HEK293 (cell line): ENCODE data around the gene CORO2B.

ENCODE experiments used
- CTCF ChIA-PET: fragments of 350-600 bp; formaldehyde crosslinking; extraction: SDS; loops from one replicate; lab custom pipeline; 2021; ENCODE audit warnings: antibody characterized with exemption; lab: Yijun Ruan, JAX
- POLR2A ChIA-PET: fragments of 300-600 bp; formaldehyde crosslinking; extraction: SDS; loops from one replicate; lab custom pipeline; 2020; ENCODE audit warnings: antibody characterized with exemption, inconsistent platforms; lab: Yijun Ruan, JAX
- H3K27ac ChIP-seq: fragments of 200-500 bp; sonication (Bioruptor generic); 2 replicates; pipeline ENCODE4 v1.5.1; 2014; ENCODE audit warnings: low read depth, low read length, control low read depth, inconsistent platforms; ENCODE audit errors: extremely low read depth
- H3K36me3 ChIP-seq, 2 experiments: fragments of 200-500 bp in 1 of 2; sonication (Bioruptor generic) in 1 of 2; 1 replicate in 1 of 2; 2 replicates in 1 of 2; pipeline ENCODE4 v1.5.1; 2014 to 2017; ENCODE audit warnings: inconsistent platforms in 2 of 2, low read length in 2 of 2; ENCODE audit not compliant: control insufficient read depth in 2 of 2, insufficient read depth in 1 of 2
- H3K4me1 ChIP-seq: fragments of 200-500 bp; sonication (Bioruptor generic); 2 replicates; pipeline ENCODE4 v1.5.1; 2014; ENCODE audit warnings: mild to moderate bottlenecking, low read length, inconsistent platforms; ENCODE audit not compliant: control insufficient read depth, insufficient read depth
- H3K4me3 ChIP-seq: 2 replicates; pipeline ENCODE4 v1.5.1; 2011; ENCODE audit warnings: low read depth, mild to moderate bottlenecking, control low read depth, low read length, moderate library complexity
- H3K9me3 ChIP-seq: fragments of 200-500 bp; sonication (Bioruptor generic); 2 replicates; pipeline ENCODE4 v1.5.1; 2014; ENCODE audit warnings: low read depth, low read length, inconsistent platforms; ENCODE audit not compliant: control insufficient read depth, insufficient read depth
- SCRT1 ChIP-seq: fragments of 450-650 bp; formaldehyde crosslinking; IDR thresholded peaks from 2 replicates; pipeline ENCODE4 v1.5.1; 2016; ENCODE audit warnings: missing biosample characterization, missing genetic modification characterization, borderline replicate concordance
- SETDB1 ChIP-seq: IDR thresholded peaks from one replicate; pipeline ENCODE4 v1.6.1; 2017; ENCODE audit warnings: mild to moderate bottlenecking, low read length, moderate library complexity, mixed read lengths; ENCODE audit not compliant: insufficient read length
- SP2 ChIP-seq: fragments of 450-650 bp; formaldehyde crosslinking; IDR thresholded peaks from 2 replicates; pipeline ENCODE4 v1.5.1; 2016; ENCODE audit warnings: missing biosample characterization, missing genetic modification characterization
- SP3 ChIP-seq: fragments of 450-650 bp; formaldehyde crosslinking; IDR thresholded peaks from 2 replicates; pipeline ENCODE4 v1.5.1; 2016; ENCODE audit warnings: missing biosample characterization, missing genetic modification characterization
- ZBTB44 ChIP-seq: fragments of 450-650 bp; IDR thresholded peaks from 2 replicates; pipeline ENCODE4 v1.5.1; 2018; ENCODE audit warnings: missing biosample characterization, mild to moderate bottlenecking, missing genetic modification characterization
- ZFP3 ChIP-seq: fragments of 450-650 bp; formaldehyde crosslinking; IDR thresholded peaks from 2 replicates; pipeline ENCODE4 v1.5.1; 2016; ENCODE audit warnings: low read depth, missing biosample characterization, missing genetic modification characterization
- ZNF140 ChIP-seq: fragments of 450-650 bp; formaldehyde crosslinking; IDR thresholded peaks from 2 replicates; pipeline ENCODE4 v1.5.1; 2016; ENCODE audit warnings: missing biosample characterization, missing genetic modification characterization
- ZNF239 ChIP-seq: fragments of 450-650 bp; formaldehyde crosslinking; IDR thresholded peaks from 2 replicates; pipeline ENCODE4 v1.5.1; 2016; ENCODE audit warnings: missing biosample characterization, missing genetic modification characterization
- ZNF302 ChIP-seq: fragments of 450-650 bp; formaldehyde crosslinking; IDR thresholded peaks from 2 replicates; pipeline ENCODE4 v1.5.1; 2016; ENCODE audit warnings: missing biosample characterization, missing genetic modification characterization, low read depth
- ZNF366 ChIP-seq: fragments of 450-650 bp; formaldehyde crosslinking; conservative IDR thresholded peaks from 2 replicates; pipeline ENCODE4 v1.5.1; 2016; ENCODE audit warnings: missing biosample characterization, missing genetic modification characterization
- ZNF473 ChIP-seq: fragments of 450-650 bp; formaldehyde crosslinking; IDR thresholded peaks from 2 replicates; pipeline ENCODE4 v1.5.1; 2017; ENCODE audit warnings: missing biosample characterization, missing genetic modification characterization
- ZNF510 ChIP-seq: fragments of 450-650 bp; formaldehyde crosslinking; IDR thresholded peaks from 2 replicates; pipeline ENCODE4 v1.5.1; 2018; ENCODE audit warnings: mild to moderate bottlenecking, missing genetic modification characterization, missing biosample characterization; ENCODE audit not compliant: insufficient replicate concordance
- ZNF549 ChIP-seq: fragments of 450-650 bp; IDR thresholded peaks from 2 replicates; pipeline ENCODE4 v1.5.1; 2018; ENCODE audit warnings: missing biosample characterization, missing genetic modification characterization, mild to moderate bottlenecking, inconsistent platforms, moderate library complexity
- ZNF658 ChIP-seq: fragments of 450-650 bp; formaldehyde crosslinking; IDR thresholded peaks from 2 replicates; pipeline ENCODE4; 2016; ENCODE audit warnings: missing biosample characterization, missing genetic modification characterization
- ZNF677 ChIP-seq: fragments of 450-650 bp; IDR thresholded peaks from 2 replicates; pipeline ENCODE4 v1.5.0; 2018; ENCODE audit warnings: missing biosample characterization, mild to moderate bottlenecking, missing genetic modification characterization, moderate library complexity
- ZNF701 ChIP-seq: fragments of 450-650 bp; formaldehyde crosslinking; IDR thresholded peaks from 2 replicates; pipeline ENCODE4 v1.5.1; 2016; ENCODE audit warnings: missing biosample characterization, missing genetic modification characterization
- ZNF792 ChIP-seq: fragments of 450-650 bp; formaldehyde crosslinking; IDR thresholded peaks from 2 replicates; pipeline ENCODE4 v1.5.1; 2016; ENCODE audit warnings: missing biosample characterization, missing genetic modification characterization
- ZSCAN4 ChIP-seq: fragments of 450-650 bp; formaldehyde crosslinking; IDR thresholded peaks from 2 replicates; pipeline ENCODE4 v1.5.1; 2017; ENCODE audit warnings: missing biosample characterization, missing genetic modification characterization
- TF ChIP-seq, protein P1 (sequence below): sonication (generic); formaldehyde crosslinking; IDR thresholded peaks from 2 replicates; pipeline ENCODE4 v1.8.1; 2022; ENCODE audit warnings: mild to moderate bottlenecking, moderate library complexity, missing genetic modification reagents
- TF ChIP-seq, protein P2 (sequence below): fragments of 450-650 bp; formaldehyde crosslinking; IDR thresholded peaks from 2 replicates; pipeline ENCODE4 v1.5.1; 2016; ENCODE audit warnings: missing biosample characterization, missing genetic modification characterization
- TF ChIP-seq, protein P3 (sequence below): fragments of 450-650 bp; formaldehyde crosslinking; IDR thresholded peaks from 2 replicates; pipeline ENCODE4 v1.5.1; 2016; ENCODE audit warnings: missing biosample characterization, missing genetic modification characterization
- TF ChIP-seq, protein P4 (sequence below): fragments of 450-650 bp; formaldehyde crosslinking; IDR thresholded peaks from 2 replicates; pipeline ENCODE4 v1.5.1; 2016; ENCODE audit warnings: missing biosample characterization, missing genetic modification characterization, borderline replicate concordance

The CORO2B gene

GRCh38 chr15:68709876-68710275 lies 131.1 kb downstream of the CORO2B start:
- TF ChIP-seq, protein P1, sequence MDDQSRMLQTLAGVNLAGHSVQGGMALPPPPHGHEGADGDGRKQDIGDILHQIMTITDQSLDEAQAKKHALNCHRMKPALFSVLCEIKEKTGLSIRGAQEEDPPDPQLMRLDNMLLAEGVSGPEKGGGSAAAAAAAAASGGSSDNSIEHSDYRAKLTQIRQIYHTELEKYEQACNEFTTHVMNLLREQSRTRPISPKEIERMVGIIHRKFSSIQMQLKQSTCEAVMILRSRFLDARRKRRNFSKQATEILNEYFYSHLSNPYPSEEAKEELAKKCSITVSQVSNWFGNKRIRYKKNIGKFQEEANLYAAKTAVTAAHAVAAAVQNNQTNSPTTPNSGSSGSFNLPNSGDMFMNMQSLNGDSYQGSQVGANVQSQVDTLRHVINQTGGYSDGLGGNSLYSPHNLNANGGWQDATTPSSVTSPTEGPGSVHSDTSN (CRISPR knock-in tag), result no peak
- no peak for TF ChIP-seq ZNF140 (tag by site-specific recombination)
- TF ChIP-seq ZNF677 (tag by site-specific recombination), result no peak
- no peak for TF ChIP-seq ZNF473 (tag by site-specific recombination)
- TF ChIP-seq ZNF549 (tag by site-specific recombination), result no peak
- no peak for TF ChIP-seq ZFP3 (tag by site-specific recombination)
- no peak for TF ChIP-seq ZNF792 (tag by site-specific recombination)
- no peak for TF ChIP-seq SP2
- TF ChIP-seq ZNF701, result no peak
- TF ChIP-seq, protein P2, sequence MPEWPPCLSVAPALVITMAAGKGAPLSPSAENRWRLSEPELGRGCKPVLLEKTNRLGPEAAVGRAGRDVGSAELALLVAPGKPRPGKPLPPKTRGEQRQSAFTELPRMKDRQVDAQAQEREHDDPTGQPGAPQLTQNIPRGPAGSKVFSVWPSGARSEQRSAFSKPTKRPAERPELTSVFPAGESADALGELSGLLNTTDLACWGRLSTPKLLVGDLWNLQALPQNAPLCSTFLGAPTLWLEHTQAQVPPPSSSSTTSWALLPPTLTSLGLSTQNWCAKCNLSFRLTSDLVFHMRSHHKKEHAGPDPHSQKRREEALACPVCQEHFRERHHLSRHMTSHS, result no peak
- TF ChIP-seq ZBTB44 (tag by site-specific recombination), result no peak
- TF ChIP-seq SP3 (tag by site-specific recombination), result no peak
- TF ChIP-seq ZNF239 (tag by site-specific recombination), result no peak
- TF ChIP-seq ZSCAN4 (tag by site-specific recombination), result no peak
- TF ChIP-seq ZNF510 (tag by site-specific recombination), result no peak
- TF ChIP-seq SETDB1, result no peak
- TF ChIP-seq SCRT1 (tag by site-specific recombination), result no peak
- CTCF ChIA-PET, result interaction anchor here (1.1 kb wide), 1 partner anchor 166 kb away, joined by 5 read pairs; no protein-coding TSS in a partner anchor
- Histone ChIP-seq H3K36me3 (no peaks in the 10 kb centered on the region), H3K4me1 (no peaks in the 10 kb centered on the region), H3K27ac (no peak overlapping the region), H3K4me3 (no peak overlapping the region), H3K9me3 (no peaks in the 10 kb centered on the region)
- POLR2A ChIA-PET, result no interaction called here

DNA sequence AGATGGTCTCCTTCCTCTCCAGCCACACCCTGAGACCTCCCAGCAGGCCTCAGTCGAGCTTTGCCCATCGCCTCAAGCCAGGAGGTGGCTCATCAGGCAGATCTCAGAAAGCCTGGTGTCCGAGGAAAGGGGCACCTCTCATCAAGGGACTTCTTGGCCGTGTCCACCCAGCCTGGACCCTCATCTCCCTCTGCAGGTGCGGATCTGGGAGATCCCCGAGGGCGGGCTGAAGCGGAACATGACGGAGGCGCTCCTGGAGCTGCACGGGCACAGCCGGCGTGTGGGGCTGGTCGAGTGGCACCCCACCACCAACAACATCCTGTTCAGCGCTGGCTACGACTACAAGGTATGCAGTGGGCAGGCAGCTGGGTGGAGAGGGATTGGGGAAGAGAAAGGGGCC lies 131.7 kb downstream of the CORO2B start:
- POLR2A ChIA-PET, result no interaction called here
- CTCF ChIA-PET, result no interaction called here
- TF ChIP-seq ZNF302 (tag by site-specific recombination) (no peak), ZNF366 (tag by site-specific recombination) (no peak), ZNF658 (tag by site-specific recombination) (no peak)
- TF ChIP-seq, protein P3, sequence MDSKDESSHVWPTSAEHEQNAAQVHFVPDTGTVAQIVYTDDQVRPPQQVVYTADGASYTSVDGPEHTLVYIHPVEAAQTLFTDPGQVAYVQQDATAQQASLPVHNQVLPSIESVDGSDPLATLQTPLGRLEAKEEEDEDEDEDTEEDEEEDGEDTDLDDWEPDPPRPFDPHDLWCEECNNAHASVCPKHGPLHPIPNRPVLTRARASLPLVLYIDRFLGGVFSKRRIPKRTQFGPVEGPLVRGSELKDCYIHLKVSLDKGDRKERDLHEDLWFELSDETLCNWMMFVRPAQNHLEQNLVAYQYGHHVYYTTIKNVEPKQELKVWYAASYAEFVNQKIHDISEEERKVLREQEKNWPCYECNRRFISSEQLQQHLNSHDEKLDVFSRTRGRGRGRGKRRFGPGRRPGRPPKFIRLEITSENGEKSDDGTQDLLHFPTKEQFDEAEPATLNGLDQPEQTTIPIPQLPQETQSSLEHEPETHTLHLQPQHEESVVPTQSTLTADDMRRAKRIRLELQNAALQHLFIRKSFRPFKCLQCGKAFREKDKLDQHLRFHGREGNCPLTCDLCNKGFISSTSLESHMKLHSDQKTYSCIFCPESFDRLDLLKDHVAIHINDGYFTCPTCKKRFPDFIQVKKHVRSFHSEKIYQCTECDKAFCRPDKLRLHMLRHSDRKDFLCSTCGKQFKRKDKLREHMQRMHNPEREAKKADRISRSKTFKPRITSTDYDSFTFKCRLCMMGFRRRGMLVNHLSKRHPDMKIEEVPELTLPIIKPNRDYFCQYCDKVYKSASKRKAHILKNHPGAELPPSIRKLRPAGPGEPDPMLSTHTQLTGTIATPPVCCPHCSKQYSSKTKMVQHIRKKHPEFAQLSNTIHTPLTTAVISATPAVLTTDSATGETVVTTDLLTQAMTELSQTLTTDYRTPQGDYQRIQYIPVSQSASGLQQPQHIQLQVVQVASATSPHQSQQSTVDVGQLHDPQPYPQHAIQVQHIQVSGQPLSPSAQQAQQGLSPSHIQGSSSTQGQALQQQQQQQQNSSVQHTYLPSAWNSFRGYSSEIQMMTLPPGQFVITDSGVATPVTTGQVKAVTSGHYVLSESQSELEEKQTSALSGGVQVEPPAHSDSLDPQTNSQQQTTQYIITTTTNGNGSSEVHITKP (tag by site-specific recombination), result no peak
- TF ChIP-seq, protein P4, sequence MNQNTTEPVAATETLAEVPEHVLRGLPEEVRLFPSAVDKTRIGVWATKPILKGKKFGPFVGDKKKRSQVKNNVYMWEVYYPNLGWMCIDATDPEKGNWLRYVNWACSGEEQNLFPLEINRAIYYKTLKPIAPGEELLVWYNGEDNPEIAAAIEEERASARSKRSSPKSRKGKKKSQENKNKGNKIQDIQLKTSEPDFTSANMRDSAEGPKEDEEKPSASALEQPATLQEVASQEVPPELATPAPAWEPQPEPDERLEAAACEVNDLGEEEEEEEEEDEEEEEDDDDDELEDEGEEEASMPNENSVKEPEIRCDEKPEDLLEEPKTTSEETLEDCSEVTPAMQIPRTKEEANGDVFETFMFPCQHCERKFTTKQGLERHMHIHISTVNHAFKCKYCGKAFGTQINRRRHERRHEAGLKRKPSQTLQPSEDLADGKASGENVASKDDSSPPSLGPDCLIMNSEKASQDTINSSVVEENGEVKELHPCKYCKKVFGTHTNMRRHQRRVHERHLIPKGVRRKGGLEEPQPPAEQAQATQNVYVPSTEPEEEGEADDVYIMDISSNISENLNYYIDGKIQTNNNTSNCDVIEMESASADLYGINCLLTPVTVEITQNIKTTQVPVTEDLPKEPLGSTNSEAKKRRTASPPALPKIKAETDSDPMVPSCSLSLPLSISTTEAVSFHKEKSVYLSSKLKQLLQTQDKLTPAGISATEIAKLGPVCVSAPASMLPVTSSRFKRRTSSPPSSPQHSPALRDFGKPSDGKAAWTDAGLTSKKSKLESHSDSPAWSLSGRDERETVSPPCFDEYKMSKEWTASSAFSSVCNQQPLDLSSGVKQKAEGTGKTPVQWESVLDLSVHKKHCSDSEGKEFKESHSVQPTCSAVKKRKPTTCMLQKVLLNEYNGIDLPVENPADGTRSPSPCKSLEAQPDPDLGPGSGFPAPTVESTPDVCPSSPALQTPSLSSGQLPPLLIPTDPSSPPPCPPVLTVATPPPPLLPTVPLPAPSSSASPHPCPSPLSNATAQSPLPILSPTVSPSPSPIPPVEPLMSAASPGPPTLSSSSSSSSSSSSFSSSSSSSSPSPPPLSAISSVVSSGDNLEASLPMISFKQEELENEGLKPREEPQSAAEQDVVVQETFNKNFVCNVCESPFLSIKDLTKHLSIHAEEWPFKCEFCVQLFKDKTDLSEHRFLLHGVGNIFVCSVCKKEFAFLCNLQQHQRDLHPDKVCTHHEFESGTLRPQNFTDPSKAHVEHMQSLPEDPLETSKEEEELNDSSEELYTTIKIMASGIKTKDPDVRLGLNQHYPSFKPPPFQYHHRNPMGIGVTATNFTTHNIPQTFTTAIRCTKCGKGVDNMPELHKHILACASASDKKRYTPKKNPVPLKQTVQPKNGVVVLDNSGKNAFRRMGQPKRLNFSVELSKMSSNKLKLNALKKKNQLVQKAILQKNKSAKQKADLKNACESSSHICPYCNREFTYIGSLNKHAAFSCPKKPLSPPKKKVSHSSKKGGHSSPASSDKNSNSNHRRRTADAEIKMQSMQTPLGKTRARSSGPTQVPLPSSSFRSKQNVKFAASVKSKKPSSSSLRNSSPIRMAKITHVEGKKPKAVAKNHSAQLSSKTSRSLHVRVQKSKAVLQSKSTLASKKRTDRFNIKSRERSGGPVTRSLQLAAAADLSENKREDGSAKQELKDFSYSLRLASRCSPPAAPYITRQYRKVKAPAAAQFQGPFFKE (tag by site-specific recombination), result no peak

More for the DNA sequence above, 131.7 kb downstream of the CORO2B start:
- Histone ChIP-seq H3K36me3 (no peaks in the 10 kb centered on the region), H3K4me3 (no peak overlapping the region), H3K9me3 (no peaks in the 10 kb centered on the region), H3K27ac (no peak overlapping the region), H3K4me1 (no peaks in the 10 kb centered on the region)
